ENCODE measurements around the gene KRT28.
"Not testable (repeated sequence)": the region's sequence is repeated elsewhere in the genome, so short reads cannot be mapped to it uniquely, and the experiment has no call there.

KRT28 gene

GRCh38 chr17:40753804-40754203, 46.0 kb downstream of the KRT28 start:
- no peak overlapping the region for H3K4me3 ChIP-seq (ENCODE audit: low read length)
- no peaks in the 10 kb centered on the region for H3K4me1 ChIP-seq (ENCODE audit: control insufficient read depth, low read depth, low read length)
- WGBS (ENCODE audit: extremely low coverage, insufficient coverage, low lambda C conversion rate), result no CpG with 5 or more reads among the region's 3 CpGs
- no peak overlapping the region for H3K4me2 ChIP-seq (ENCODE audit: low read length)
- H2AK5ac ChIP-seq (ENCODE audit: low read length), result no peak overlapping the region
- H3K79me2 ChIP-seq (ENCODE audit: control insufficient read depth, insufficient read depth, low read length), result no peaks in the 10 kb centered on the region
- H2BK5ac ChIP-seq (ENCODE audit: low read length), result no peak overlapping the region
- H4K5ac ChIP-seq (ENCODE audit: low read length), result no peak overlapping the region
- no peak for DNase-seq
- no peak overlapping the region for H3K27ac ChIP-seq (ENCODE audit: low read depth, low read length)
- H3K23ac ChIP-seq (ENCODE audit: low read length), result no peak overlapping the region
- no peak overlapping the region for H4K8ac ChIP-seq (ENCODE audit: low read depth, low read length)
- H3K27me3 ChIP-seq (ENCODE audit: insufficient read depth, low read length, poor library complexity), result no peaks in the 10 kb centered on the region
- H3K36me3 ChIP-seq (ENCODE audit: control insufficient read depth, insufficient read depth, low read length), result no peaks in the 10 kb centered on the region
- H3K56ac ChIP-seq (ENCODE audit: low read length), result no peak overlapping the region
- H2BK120ac ChIP-seq (ENCODE audit: low read depth, low read length), result no peak overlapping the region
- H3K79me1 ChIP-seq (ENCODE audit: low read length), result no peaks in the 10 kb centered on the region
- H3K9ac ChIP-seq (ENCODE audit: low read length), result no peak overlapping the region
- no peak overlapping the region for H3K4ac ChIP-seq (ENCODE audit: low read depth, low read length)
- H2BK15ac ChIP-seq (replicated peaks; ENCODE audit: low read depth), result no peak overlapping the region
- no peak overlapping the region for H3K18ac ChIP-seq (ENCODE audit: low read length)

DNA sequence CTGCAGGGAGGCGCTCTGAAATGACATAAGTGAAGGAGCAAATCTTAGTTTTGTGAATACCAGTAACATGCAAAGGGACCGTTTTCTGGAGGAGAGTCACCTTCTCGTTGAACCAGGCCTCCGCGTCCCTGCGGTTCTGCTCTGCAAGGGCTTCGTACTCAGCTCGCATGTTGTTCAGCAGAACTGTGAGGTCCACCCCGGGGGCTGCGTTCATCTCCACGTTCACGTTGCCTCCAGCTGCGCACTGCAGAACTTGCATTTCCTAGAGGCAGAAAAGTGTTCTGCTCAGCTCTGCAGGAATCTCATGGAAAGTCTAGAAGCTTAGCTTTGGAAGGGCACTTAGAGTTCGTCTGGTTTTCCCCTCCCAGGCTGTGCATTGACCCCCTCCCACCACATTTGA, 48.7 kb downstream of the KRT28 start:
- no peak overlapping the region for H2BK120ac ChIP-seq (ENCODE audit: low read depth, low read length)
- no peak overlapping the region for H3K23ac ChIP-seq (ENCODE audit: low read length)
- H4K5ac ChIP-seq (ENCODE audit: low read length), result no peak overlapping the region
- H3K4ac ChIP-seq (ENCODE audit: low read depth, low read length), result no peak overlapping the region
- H2BK5ac ChIP-seq (ENCODE audit: low read length), result no peak overlapping the region
- no peak overlapping the region for H3K4me2 ChIP-seq (ENCODE audit: low read length)
- WGBS (ENCODE audit: extremely low coverage, insufficient coverage, low lambda C conversion rate), result no CpG with 5 or more reads among the region's 14 CpGs
- no peak overlapping the region for H2BK15ac ChIP-seq (replicated peaks; ENCODE audit: low read depth)
- no peak overlapping the region for H3K56ac ChIP-seq (ENCODE audit: low read length)
- H3K79me2 ChIP-seq (ENCODE audit: control insufficient read depth, insufficient read depth, low read length), result no peaks in the 10 kb centered on the region
- H4K8ac ChIP-seq (ENCODE audit: low read depth, low read length), result no peak overlapping the region
- H2AK5ac ChIP-seq (ENCODE audit: low read length), result no peak overlapping the region
- H3K9ac ChIP-seq (ENCODE audit: low read length), result no peak overlapping the region
- H3K18ac ChIP-seq (ENCODE audit: low read length), result no peak overlapping the region
- no peaks in the 10 kb centered on the region for H3K79me1 ChIP-seq (ENCODE audit: low read length)
- H3K27me3 ChIP-seq (ENCODE audit: insufficient read depth, low read length, poor library complexity), result no peaks in the 10 kb centered on the region
- DNase-seq, result no peak
- no peak overlapping the region for H3K4me3 ChIP-seq (ENCODE audit: low read length)
- H3K27ac ChIP-seq (ENCODE audit: low read depth, low read length), result no peak overlapping the region
- H3K4me1 ChIP-seq (ENCODE audit: control insufficient read depth, low read depth, low read length), result no peaks in the 10 kb centered on the region
- no peaks in the 10 kb centered on the region for H3K36me3 ChIP-seq (ENCODE audit: control insufficient read depth, insufficient read depth, low read length)

DNA sequence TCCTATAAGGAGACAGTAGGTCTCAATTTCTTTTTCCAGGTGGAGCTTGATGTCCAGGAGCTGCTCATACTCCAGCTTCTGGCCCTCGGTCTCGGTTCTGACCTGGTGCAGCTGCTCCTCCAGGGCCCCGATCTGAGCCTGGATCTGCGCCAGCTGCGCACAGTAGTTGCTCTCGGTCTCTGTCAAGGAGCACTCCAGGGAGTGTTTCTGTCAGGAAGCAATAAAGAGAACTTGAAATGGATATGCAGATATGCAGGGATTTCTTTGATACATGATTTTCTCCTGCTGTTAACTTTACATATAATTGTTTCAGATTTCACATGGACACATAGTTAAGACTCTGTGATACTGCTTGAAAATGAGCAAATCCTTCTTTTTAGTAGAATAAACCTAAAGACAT, 49.4 kb downstream of the KRT28 start:
- no peaks in the 10 kb centered on the region for H3K79me1 ChIP-seq (ENCODE audit: low read length)

GRCh38 chr17:40748666-40749065, 51.1 kb downstream of the KRT28 start:
- not testable (repeated sequence) for H3K36me3 ChIP-seq (ENCODE audit: control insufficient read depth, insufficient read depth, low read length); H3K4me2 ChIP-seq (ENCODE audit: low read length); H3K18ac ChIP-seq (ENCODE audit: low read length); H3K23ac ChIP-seq (ENCODE audit: low read length); H2BK5ac ChIP-seq (ENCODE audit: low read length); H3K4ac ChIP-seq (ENCODE audit: low read depth, low read length); H3K56ac ChIP-seq (ENCODE audit: low read length); H2BK15ac ChIP-seq (replicated peaks; ENCODE audit: low read depth); H3K9ac ChIP-seq (ENCODE audit: low read length); H3K4me1 ChIP-seq (ENCODE audit: control insufficient read depth, low read depth, low read length); H2AK5ac ChIP-seq (ENCODE audit: low read length); DNase-seq; H3K79me2 ChIP-seq (ENCODE audit: control insufficient read depth, insufficient read depth, low read length); H3K79me1 ChIP-seq (ENCODE audit: low read length); H2BK120ac ChIP-seq (ENCODE audit: low read depth, low read length); H4K5ac ChIP-seq (ENCODE audit: low read length); H4K8ac ChIP-seq (ENCODE audit: low read depth, low read length); H3K27ac ChIP-seq (ENCODE audit: low read depth, low read length); H3K4me3 ChIP-seq (ENCODE audit: low read length); H3K27me3 ChIP-seq (ENCODE audit: insufficient read depth, low read length, poor library complexity)
- no CpG with 5 or more reads among the region's 1 CpG for WGBS (ENCODE audit: extremely low coverage, insufficient coverage, low lambda C conversion rate)

More for the DNA sequence above, 49.4 kb downstream of the KRT28 start:
- Histone ChIP-seq H3K4me1 (ENCODE audit: control insufficient read depth, low read depth, low read length) (no peaks in the 10 kb centered on the region), H2BK15ac (replicated peaks; ENCODE audit: low read depth) (no peak overlapping the region), H3K4ac (ENCODE audit: low read depth, low read length) (no peak overlapping the region), H3K27me3 (ENCODE audit: insufficient read depth, low read length, poor library complexity) (no peaks in the 10 kb centered on the region), H3K9ac (ENCODE audit: low read length) (no peak overlapping the region), H3K18ac (ENCODE audit: low read length) (no peak overlapping the region), H2BK5ac (ENCODE audit: low read length) (no peak overlapping the region), H4K5ac (ENCODE audit: low read length) (no peak overlapping the region), H3K56ac (ENCODE audit: low read length) (no peak overlapping the region), H2AK5ac (ENCODE audit: low read length) (no peak overlapping the region), H3K23ac (ENCODE audit: low read length) (no peak overlapping the region), H4K8ac (ENCODE audit: low read depth, low read length) (no peak overlapping the region), H2BK120ac (ENCODE audit: low read depth, low read length) (no peak overlapping the region), H3K4me3 (ENCODE audit: low read length) (no peak overlapping the region), H3K4me2 (ENCODE audit: low read length) (no peak overlapping the region), H3K27ac (ENCODE audit: low read depth, low read length) (no peak overlapping the region), H3K36me3 (ENCODE audit: control insufficient read depth, insufficient read depth, low read length) (no peaks in the 10 kb centered on the region), H3K79me2 (ENCODE audit: control insufficient read depth, insufficient read depth, low read length) (no peaks in the 10 kb centered on the region)
- no CpG with 5 or more reads among the region's 6 CpGs for WGBS (ENCODE audit: extremely low coverage, insufficient coverage, low lambda C conversion rate)
- no peak for DNase-seq
